ENCODE data around the gene ANKRD66. TPM values are rescaled to one million over a fixed set of nuclear protein-coding genes. Genes with fewer than 3 reads are reported as not detected.

Gene ANKRD66
- total RNA-seq, 1 donor from 2014 or later: not detected

GRCh38 chr6:46734867-46735719 lies 11.6 kb upstream of the ANKRD66 start, which contains the start of gene PLA2G7:
Gene PLA2G7 (minus strand): TSS chr6:46735375. CDS start chr6:46722891, 12,484 bp downstream.
- Histone ChIP-seq H3K4me3 (peak within 1 kb of the TSS; percentile 49 to 52), H3K27ac (no peak within 1 kb of the TSS), H3K4me1 (peaks cover 13% of the 10 kb centered on the region), H3K9me3 (no peaks in the 10 kb centered on the region), H3K36me3 (no peaks in the 10 kb centered on the region), H3K27me3 (no peaks in the 10 kb centered on the region)
- intact Hi-C loops (cut with DNase I): no loop called here
- TF ChIP-seq POLR2A (IDR thresholded peaks at IDR 0.05) (no peak), POLR2AphosphoS5 (IDR thresholded peaks at IDR 0.05; ENCODE audit: insufficient read depth in 1 of 2, low read depth in 1 of 2) (no peak), CTCF (IDR thresholded peaks at IDR 0.05) (no peak)
- no peak for DNase-seq (ENCODE audit: extremely low spot score in 2 of 2)

DNA sequence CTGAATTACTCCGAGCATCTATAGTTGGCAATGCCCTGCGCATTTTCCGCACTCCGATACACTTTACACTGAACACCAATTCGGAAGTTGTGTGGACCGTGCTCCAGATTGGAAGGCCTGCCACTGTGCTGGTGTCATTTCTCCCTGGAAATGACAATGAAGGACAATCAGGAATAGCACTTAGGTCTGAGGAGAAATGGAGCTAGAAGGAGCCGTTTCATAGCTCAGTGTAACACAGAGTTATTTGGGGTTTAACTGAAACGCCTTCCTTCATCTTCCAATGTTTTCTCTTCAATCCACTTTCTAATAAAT lies 11.1 kb upstream of the ANKRD66 start:
- no peak for DNase-seq (ENCODE audit: extremely low spot score in 2 of 2)
- Histone ChIP-seq H3K4me3 (peak overlapping the region; percentile 49 to 52), H3K27ac (no peak overlapping the region), H3K9me3 (no peaks in the 10 kb centered on the region), H3K4me1 (peaks cover 13% of the 10 kb centered on the region), H3K27me3 (no peaks in the 10 kb centered on the region), H3K36me3 (no peaks in the 10 kb centered on the region)
- TF ChIP-seq POLR2AphosphoS5 (IDR thresholded peaks at IDR 0.05; ENCODE audit: insufficient read depth in 1 of 2, low read depth in 1 of 2) (no peak), POLR2A (IDR thresholded peaks at IDR 0.05) (no peak), CTCF (IDR thresholded peaks at IDR 0.05) (no peak)
- intact Hi-C loops (cut with DNase I): no loop called here

- H3K27me3 ChIP-seq: no peaks in the 10 kb centered on the region
- TF ChIP-seq POLR2A (IDR thresholded peaks at IDR 0.05) (no peak), POLR2AphosphoS5 (IDR thresholded peaks at IDR 0.05; ENCODE audit: insufficient read depth in 1 of 2, low read depth in 1 of 2) (no peak)
- no peak for DNase-seq (ENCODE audit: extremely low spot score in 2 of 2)
These were observed 9.8 kb upstream of the ANKRD66 start for GRCh38 chr6:46736906-46737305.

DNA sequence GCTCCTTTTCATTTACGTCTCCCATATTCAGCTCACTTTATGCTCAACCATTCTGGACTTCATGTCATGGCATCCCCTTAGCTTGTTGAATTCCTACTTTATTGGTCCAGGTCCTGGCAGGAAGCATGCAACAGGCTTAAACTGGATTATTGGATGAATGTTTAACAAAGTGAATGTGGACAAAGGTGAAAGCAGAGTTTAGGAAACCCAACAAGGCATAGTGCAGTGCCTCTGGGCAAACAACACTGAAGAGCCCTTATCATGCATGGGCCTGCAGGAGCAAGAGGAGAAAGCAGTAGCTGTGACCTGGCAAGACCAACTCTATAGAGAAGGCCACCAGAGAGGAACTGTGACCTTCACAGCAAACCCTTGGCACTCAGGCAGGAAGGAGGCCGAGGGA lies 5.3 kb upstream of the ANKRD66 start:
- DNase-seq (ENCODE audit: extremely low spot score in 2 of 2): no peak
- H3K27ac ChIP-seq: no peak overlapping the region
- no peaks in the 10 kb centered on the region for H3K36me3 ChIP-seq
- intact Hi-C loops (cut with DNase I): no loop called here
- no peaks in the 10 kb centered on the region for H3K9me3 ChIP-seq
- no peak for TF ChIP-seq POLR2A (IDR thresholded peaks at IDR 0.05)
- no peak for TF ChIP-seq CTCF (IDR thresholded peaks at IDR 0.05)
- no peak overlapping the region for H3K4me3 ChIP-seq
- no peaks in the 10 kb centered on the region for H3K27me3 ChIP-seq
- no peaks in the 10 kb centered on the region for H3K4me1 ChIP-seq

More at GRCh38 chr6:46736906-46737305, 9.8 kb upstream of the ANKRD66 start:
- no peaks in the 10 kb centered on the region for H3K36me3 ChIP-seq
- peaks cover 13% of the 10 kb centered on the region for H3K4me1 ChIP-seq
- H3K27ac ChIP-seq: no peak overlapping the region
- intact Hi-C loops (cut with DNase I): no loop called here
- no peak overlapping the region for H3K4me3 ChIP-seq
- no peaks in the 10 kb centered on the region for H3K9me3 ChIP-seq

- no peaks in the 10 kb centered on the region for H3K27me3 ChIP-seq
- H3K36me3 ChIP-seq: no peaks in the 10 kb centered on the region
- H3K27ac ChIP-seq: no peak overlapping the region
- DNase-seq (ENCODE audit: extremely low spot score in 2 of 2): no peak
- H3K4me3 ChIP-seq: no peak overlapping the region
- H3K4me1 ChIP-seq: no peaks in the 10 kb centered on the region
- H3K9me3 ChIP-seq: no peaks in the 10 kb centered on the region
- intact Hi-C loops (cut with DNase I): no loop called here
- no peak for TF ChIP-seq CTCF (IDR thresholded peaks at IDR 0.05)
- no peak for TF ChIP-seq POLR2AphosphoS5 (IDR thresholded peaks at IDR 0.05; ENCODE audit: insufficient read depth in 1 of 2, low read depth in 1 of 2)
- no peak for TF ChIP-seq POLR2A (IDR thresholded peaks at IDR 0.05)
These were observed 4.8 kb upstream of the ANKRD66 start for GRCh38 chr6:46741910-46742309.
